AG10803 (cell line): ENCODE data around the gene TLE1.
A peak's percentile ranks its signal among the peaks of the same experiment; 100 is the strongest.

Experiments used
- DNase-seq: peaks from one replicate; pipeline ENCODE4 v3.0.0; 2010; ENCODE audit warnings: low read depth
- H3K4me3 ChIP-seq: 2 replicates; pipeline ENCODE4 v1.5.1; 2011; ENCODE audit warnings: mild to moderate bottlenecking, low read length, control low read depth
- TF ChIP-seq, protein P1 (sequence below): conservative IDR thresholded peaks from 2 replicates; pipeline ENCODE4 v1.5.1; 2011; ENCODE audit warnings: mild to moderate bottlenecking, low read length, control low read depth, inconsistent platforms

The TLE1 gene

GRCh38 chr9:81621118-81621517 is 68.2 kb downstream of the TLE1 start:
- DNase-seq: no peak
- no peak overlapping the region for H3K4me3 ChIP-seq
- TF ChIP-seq, protein P1, sequence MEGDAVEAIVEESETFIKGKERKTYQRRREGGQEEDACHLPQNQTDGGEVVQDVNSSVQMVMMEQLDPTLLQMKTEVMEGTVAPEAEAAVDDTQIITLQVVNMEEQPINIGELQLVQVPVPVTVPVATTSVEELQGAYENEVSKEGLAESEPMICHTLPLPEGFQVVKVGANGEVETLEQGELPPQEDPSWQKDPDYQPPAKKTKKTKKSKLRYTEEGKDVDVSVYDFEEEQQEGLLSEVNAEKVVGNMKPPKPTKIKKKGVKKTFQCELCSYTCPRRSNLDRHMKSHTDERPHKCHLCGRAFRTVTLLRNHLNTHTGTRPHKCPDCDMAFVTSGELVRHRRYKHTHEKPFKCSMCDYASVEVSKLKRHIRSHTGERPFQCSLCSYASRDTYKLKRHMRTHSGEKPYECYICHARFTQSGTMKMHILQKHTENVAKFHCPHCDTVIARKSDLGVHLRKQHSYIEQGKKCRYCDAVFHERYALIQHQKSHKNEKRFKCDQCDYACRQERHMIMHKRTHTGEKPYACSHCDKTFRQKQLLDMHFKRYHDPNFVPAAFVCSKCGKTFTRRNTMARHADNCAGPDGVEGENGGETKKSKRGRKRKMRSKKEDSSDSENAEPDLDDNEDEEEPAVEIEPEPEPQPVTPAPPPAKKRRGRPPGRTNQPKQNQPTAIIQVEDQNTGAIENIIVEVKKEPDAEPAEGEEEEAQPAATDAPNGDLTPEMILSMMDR: no peak

- H3K4me3 ChIP-seq: no peak overlapping the region
- DNase-seq: no peak
- TF ChIP-seq, protein P1: no peak
Observed at GRCh38 chr9:81620002-81620390, 69.4 kb downstream of the TLE1 start.

- TF ChIP-seq, protein P1: no peak
- no peak overlapping the region for H3K4me3 ChIP-seq
- DNase-seq: peak; percentile 91
Observed at GRCh38 chr9:81619353-81620001, 69.9 kb downstream of the TLE1 start.

- TF ChIP-seq, protein P1: no peak
- H3K4me3 ChIP-seq: no peak overlapping the region
- DNase-seq: no peak
Observed at GRCh38 chr9:81618923-81619322, 70.4 kb downstream of the TLE1 start.

DNA sequence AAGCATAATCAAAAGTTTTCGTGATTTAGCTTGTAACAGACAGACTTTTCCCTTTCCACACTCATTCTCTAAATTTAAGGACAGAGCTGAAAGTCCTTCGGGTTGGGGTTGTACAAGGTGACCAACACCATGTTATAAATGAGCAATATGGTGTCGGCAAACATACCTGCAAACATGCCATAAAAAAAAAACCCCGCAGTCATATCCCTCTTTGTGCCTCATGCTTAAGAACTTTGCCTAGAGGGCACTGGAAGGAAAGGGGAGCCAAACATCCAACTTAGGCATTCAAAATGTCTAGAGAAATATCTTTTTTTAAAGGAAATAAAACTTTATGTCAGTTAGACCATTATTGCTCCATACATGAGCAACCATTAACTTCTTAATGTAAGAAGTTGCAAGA is 73.2 kb downstream of the TLE1 start:
- TF ChIP-seq, protein P1: no peak
- no peak overlapping the region for H3K4me3 ChIP-seq
- no peak for DNase-seq

- TF ChIP-seq, protein P1: no peak
- no peak overlapping the region for H3K4me3 ChIP-seq
- no peak for DNase-seq
Observed at GRCh38 chr9:81614335-81614734, 75.0 kb downstream of the TLE1 start.

DNA sequence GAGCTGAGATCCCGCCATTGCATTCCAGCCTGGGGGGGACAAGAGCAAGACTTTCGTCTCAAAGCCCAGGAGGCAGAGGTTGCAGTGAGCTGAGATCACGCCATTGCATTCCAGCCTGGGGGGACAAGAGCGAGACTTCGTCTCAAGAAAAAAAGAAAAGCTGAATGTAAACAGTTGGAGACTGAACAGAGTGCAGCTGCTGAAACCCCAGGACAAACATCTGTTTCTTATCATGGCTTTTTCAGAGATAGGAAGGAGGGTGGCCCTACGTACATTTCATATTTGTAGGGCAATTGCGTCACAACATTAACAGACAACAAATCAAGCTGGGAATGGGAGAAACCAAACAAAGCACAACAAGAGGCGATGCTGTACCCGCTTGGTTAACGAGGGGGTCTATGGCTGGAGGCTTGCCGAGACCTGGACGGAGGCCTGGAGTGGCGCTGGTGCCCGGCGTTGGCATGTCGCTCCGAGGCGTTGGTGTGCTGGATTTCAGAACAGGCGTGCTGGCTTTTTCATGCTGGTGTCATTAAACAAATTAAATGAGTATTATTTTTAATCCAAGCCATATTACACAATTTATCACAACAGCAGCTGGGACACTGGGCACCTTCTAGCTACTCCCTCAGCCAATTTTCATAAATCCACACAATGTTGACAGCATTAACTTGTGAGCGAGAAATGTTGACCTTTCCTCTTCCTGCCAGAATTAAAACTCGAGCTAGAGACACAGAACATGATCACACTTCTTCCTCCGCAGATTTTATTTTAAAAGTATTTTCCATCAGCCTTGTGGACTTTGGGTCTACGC is 76.1 kb downstream of the TLE1 start:
- TF ChIP-seq, protein P1: no peak
- peak overlapping the region; percentile 33 for H3K4me3 ChIP-seq
- peak; percentile 94 for DNase-seq
